Measurements from ENCODE around the gene RASGRF1. TPM values are rescaled to one million over a fixed set of nuclear protein-coding genes. Genes with fewer than 3 reads are reported as not detected.

Gene RASGRF1
- total and polyA plus RNA-seq, 9 of the 15 experiments (the other 6 are each of a cell fraction or from before 2014, with no cell fraction given): 0.03 to 0.58 (median 0.06) TPM; not detected in 1

DNA sequence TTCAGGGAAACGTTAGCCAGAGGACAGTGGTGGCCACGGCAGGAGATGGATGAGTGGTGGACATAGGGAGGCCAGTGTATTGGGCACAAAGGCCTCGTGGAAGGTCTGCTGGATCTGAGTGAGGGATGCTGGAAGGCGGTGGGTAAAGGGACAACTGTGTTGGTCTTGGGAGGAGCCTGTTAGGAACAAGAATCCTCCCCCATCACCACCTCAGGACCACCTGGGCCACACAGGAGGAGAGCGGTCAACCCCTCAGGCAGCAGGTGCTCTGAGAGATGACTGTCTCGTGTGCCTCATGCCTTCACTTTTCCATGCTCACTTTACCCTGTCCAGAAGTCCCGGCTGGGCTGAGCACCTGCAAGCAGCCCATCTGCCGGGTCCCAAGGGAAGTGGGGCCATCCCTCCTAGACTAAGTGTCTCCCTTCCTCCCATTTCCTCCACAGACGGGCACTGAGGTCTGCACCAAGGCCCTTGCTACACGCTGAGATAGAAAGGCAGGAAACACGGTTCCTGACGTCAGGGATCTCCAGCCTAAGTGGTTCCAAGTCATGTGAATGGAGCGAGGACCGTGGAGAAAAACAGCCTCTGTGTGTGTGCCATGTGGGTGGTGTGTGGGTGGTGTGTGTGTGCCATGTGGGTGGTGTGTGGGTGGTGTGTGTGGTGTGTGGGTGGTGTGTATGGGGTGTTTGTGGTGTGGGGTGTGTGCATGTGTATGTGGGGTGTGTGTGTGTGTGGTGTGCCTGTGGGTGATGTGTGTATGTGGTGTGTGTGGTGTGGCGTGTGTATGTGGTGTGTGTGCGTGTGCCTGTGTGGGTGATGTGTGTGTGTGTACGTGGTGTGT, 97.9 kb downstream of the RASGRF1 start (continued):
- TF ChIP-seq, protein P1, sequence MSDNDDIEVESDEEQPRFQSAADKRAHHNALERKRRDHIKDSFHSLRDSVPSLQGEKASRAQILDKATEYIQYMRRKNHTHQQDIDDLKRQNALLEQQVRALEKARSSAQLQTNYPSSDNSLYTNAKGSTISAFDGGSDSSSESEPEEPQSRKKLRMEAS (CRISPR knock-in tag; IDR thresholded peaks at IDR 0.05): 0 out of 2 replicates have a peak, but pooled peaks have one; percentile 25
- TF ChIP-seq CHD4 (IDR thresholded peaks at IDR 0.05; ENCODE audit: insufficient read depth, insufficient replicate concordance, low read depth, low read length, poor library complexity, severe bottlenecking) (no peak), ZNF79 (CRISPR knock-in tag; IDR thresholded peaks at IDR 0.05; ENCODE audit: low read depth) (no peak), SREBF1 (IDR thresholded peaks at IDR 0.05; ENCODE audit: borderline replicate concordance, low read depth, low read length) (no peak), ZNF780A (CRISPR knock-in tag; IDR thresholded peaks at IDR 0.05) (no peak), ZNF717 (CRISPR knock-in tag; IDR thresholded peaks at IDR 0.05) (no peak), FOXJ2 (tag; IDR thresholded peaks at IDR 0.05) (no peak), ZNF408 (CRISPR knock-in tag; IDR thresholded peaks at IDR 0.05; ENCODE audit: low read depth) (no peak), ZSCAN29 (IDR thresholded peaks at IDR 0.05) (no peak), ZBTB8A (IDR thresholded peaks at IDR 0.05; ENCODE audit: partially characterized antibody) (no peak), FOXJ3 (CRISPR knock-in tag; IDR thresholded peaks at IDR 0.05) (no peak), ILF3 (IDR thresholded peaks at IDR 0.05; ENCODE audit: borderline replicate concordance) (no peak), STAT5B (CRISPR knock-in tag; IDR thresholded peaks at IDR 0.05) (no peak), ZNF239 (CRISPR knock-in tag; IDR thresholded peaks at IDR 0.05) (no peak), ZFP1 (CRISPR knock-in tag; IDR thresholded peaks at IDR 0.05) (no peak), RBM22 (IDR thresholded peaks at IDR 0.05; ENCODE audit: low read depth, low read length, poor library complexity, severe bottlenecking) (no peak), KHSRP (IDR thresholded peaks at IDR 0.05) (no peak)
- TF ChIP-seq, protein P2, sequence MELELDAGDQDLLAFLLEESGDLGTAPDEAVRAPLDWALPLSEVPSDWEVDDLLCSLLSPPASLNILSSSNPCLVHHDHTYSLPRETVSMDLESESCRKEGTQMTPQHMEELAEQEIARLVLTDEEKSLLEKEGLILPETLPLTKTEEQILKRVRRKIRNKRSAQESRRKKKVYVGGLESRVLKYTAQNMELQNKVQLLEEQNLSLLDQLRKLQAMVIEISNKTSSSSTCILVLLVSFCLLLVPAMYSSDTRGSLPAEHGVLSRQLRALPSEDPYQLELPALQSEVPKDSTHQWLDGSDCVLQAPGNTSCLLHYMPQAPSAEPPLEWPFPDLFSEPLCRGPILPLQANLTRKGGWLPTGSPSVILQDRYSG (tag; conservative IDR thresholded peaks at IDR 0.05; ENCODE audit: low read depth): no peak
- TF ChIP-seq, protein P3, sequence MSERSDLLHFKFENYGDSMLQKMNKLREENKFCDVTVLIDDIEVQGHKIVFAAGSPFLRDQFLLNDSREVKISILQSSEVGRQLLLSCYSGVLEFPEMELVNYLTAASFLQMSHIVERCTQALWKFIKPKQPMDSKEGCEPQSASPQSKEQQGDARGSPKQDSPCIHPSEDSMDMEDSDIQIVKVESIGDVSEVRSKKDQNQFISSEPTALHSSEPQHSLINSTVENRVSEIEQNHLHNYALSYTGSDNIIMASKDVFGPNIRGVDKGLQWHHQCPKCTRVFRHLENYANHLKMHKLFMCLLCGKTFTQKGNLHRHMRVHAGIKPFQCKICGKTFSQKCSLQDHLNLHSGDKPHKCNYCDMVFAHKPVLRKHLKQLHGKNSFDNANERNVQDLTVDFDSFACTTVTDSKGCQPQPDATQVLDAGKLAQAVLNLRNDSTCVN (CRISPR knock-in tag; IDR thresholded peaks at IDR 0.05): 0 out of 2 replicates have a peak, but pooled peaks have one; percentile 51
- TF ChIP-seq, protein P4, sequence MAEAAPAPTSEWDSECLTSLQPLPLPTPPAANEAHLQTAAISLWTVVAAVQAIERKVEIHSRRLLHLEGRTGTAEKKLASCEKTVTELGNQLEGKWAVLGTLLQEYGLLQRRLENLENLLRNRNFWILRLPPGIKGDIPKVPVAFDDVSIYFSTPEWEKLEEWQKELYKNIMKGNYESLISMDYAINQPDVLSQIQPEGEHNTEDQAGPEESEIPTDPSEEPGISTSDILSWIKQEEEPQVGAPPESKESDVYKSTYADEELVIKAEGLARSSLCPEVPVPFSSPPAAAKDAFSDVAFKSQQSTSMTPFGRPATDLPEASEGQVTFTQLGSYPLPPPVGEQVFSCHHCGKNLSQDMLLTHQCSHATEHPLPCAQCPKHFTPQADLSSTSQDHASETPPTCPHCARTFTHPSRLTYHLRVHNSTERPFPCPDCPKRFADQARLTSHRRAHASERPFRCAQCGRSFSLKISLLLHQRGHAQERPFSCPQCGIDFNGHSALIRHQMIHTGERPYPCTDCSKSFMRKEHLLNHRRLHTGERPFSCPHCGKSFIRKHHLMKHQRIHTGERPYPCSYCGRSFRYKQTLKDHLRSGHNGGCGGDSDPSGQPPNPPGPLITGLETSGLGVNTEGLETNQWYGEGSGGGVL (CRISPR knock-in tag; IDR thresholded peaks at IDR 0.05): no peak
- TF ChIP-seq, protein P5, sequence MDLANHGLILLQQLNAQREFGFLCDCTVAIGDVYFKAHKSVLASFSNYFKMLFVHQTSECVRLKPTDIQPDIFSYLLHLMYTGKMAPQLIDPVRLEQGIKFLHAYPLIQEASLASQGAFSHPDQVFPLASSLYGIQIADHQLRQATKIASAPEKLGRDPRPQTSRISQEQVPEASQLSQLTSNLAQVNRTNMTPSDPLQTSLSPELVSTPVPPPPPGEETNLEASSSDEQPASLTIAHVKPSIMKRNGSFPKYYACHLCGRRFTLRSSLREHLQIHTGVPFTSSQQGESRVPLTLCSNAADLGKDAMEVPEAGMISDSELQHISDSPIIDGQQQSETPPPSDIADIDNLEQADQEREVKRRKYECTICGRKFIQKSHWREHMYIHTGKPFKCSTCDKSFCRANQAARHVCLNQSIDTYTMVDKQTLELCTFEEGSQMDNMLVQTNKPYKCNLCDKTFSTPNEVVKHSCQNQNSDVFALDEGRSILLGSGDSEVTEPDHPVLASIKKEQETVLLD (IDR thresholded peaks at IDR 0.05): no peak
